Activated CD8-positive, alpha-beta memory T cell treated with anti-CD3 and anti-CD28 coated beads for 1 hour (primary cell): ENCODE results near the gene STAT5A.
"Not testable (repeated sequence)": the region's sequence is repeated elsewhere in the genome, so short reads cannot be mapped to it uniquely, and the experiment has no call there.

ENCODE experiments used
- DNase-seq, 2 donors: peaks; one replicate each; pipeline ENCODE4 v3.0.0-alpha.2; 2020; ENCODE audit warnings: low read depth in 1 of 2; ENCODE audit errors: extremely low read depth in 1 of 2

Gene STAT5A

DNA sequence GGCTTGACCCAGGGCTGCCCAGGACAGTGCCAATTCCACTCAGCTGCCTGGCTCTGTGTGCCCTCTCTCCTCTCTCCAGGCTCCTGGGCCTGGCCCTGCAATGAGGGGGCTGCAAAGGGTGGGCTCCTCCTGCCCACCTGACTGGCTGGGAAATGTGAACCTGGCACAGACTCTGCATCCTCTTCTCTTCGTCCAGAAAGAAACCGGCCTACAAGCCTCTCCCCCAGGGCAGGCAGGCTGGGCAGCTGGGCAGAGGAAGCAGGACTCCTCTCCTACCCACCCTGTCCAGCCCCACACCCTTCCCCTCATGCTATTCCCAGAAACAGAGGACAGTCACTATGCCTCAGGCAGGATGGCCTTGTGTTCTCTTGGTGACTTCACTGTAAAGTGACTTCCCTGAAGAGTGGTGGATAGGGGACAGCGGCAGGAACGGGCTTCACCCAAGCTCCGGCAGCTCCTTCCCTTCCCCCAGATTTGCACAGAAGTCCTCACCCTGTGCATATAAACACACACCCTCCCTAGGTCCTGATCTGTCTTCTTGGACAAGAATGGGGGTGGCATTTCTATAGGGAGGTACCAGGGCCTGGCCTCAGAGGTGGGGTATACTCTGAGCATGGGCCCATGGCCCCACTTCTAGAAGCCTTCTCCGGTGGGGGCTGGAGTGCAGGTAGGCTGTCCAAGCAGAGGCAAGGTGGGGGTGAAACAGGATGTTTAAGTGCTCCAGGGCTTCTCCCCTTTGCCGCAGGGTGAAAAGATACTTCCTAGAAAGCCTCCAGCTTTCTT is 4.9 kb upstream of the STAT5A start:
- DNase-seq, result no peak

- DNase-seq, result no peak
Observed at GRCh38 chr17:42284024-42284369, 4.3 kb upstream of the STAT5A start.

DNA sequence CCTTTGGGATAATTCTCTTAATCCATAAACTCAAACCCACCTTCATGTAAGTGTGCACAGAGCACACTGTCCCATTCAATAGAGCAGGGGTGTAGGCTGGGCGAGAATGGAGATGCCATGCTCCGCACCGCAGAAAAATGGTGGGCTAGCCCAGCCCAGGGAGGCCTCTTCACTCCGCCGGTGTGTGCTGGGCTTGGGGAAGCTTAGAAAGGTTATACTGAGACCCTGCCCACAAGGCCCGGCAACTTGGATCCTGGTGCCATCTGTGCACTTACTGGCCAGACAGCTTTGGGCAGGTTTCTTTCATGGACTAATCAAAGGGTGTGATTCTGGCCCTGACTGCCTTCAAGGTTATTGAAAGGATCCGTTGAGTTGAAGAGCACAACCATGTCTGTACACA is 3.7 kb upstream of the STAT5A start:
- no peak for DNase-seq

DNA sequence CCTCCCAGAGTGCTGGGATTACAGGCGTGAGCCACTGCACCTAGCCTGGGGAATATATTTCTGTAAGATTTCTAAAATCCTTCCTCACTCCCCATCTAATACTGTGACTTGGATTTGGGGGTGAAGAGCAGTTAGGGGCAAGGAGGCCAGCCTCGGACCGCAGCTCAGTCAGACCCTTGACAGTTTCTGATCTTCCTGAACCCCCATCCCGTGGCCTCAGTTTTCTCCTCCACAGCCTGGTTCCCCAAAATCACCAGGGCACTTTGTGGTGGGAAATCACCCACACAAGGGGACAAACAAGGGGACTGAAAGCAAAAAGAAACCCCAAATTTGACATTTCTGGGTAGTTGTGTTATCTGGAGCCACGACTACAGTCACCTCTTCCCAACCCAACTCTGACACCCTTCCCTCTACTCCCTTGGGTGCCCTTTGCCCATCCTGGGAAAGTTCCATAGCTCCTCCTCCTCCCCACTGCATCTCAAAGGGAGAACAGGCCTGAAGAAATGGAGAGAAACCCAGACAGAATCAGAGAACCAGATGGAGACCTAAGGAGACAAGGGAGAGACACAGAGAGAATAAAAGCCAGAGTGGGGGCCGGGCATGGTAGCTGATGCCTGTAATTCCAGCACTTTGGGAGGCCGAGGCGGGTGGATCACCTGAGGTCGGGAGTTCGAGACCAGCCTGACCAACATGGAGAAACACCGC is 2.8 kb upstream of the STAT5A start:
- no peak for DNase-seq

- DNase-seq, result no peak
Observed at GRCh38 chr17:42286411-42287221, 1.7 kb upstream of the STAT5A start.

DNA sequence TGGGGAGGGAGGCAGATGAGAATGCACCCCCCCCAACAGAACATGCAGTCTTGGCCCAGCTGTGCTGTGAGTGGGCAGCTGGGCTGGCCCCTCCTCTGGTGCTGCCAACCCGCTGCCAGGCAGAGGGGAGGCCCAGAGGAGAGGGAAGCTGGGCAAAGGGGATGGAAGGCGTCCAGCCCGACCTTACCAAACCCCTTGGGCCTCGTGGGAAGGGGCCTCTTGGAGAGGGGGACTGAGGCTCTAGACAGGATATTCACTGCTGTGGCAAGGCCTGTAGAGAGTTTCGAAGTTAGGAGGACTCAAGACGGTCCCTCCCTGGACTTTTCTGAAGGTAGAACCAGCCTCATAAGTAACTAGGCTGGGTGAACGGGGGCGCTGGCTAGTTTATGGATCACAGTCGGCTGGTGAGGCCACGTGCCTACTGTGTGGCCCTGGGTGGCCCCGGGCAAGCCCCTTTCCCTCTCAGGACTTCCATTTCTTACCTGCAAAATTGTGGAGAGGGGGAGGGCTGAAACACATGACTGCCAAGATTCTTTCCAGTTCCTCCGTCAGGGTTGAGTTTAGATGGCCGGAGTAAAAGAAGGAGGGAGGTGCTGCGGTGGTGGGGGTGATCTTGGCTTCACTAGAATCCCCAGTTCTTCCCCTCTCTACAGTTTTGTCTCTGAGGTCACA is 857 bp upstream of the STAT5A start:
- no peak for DNase-seq

DNA sequence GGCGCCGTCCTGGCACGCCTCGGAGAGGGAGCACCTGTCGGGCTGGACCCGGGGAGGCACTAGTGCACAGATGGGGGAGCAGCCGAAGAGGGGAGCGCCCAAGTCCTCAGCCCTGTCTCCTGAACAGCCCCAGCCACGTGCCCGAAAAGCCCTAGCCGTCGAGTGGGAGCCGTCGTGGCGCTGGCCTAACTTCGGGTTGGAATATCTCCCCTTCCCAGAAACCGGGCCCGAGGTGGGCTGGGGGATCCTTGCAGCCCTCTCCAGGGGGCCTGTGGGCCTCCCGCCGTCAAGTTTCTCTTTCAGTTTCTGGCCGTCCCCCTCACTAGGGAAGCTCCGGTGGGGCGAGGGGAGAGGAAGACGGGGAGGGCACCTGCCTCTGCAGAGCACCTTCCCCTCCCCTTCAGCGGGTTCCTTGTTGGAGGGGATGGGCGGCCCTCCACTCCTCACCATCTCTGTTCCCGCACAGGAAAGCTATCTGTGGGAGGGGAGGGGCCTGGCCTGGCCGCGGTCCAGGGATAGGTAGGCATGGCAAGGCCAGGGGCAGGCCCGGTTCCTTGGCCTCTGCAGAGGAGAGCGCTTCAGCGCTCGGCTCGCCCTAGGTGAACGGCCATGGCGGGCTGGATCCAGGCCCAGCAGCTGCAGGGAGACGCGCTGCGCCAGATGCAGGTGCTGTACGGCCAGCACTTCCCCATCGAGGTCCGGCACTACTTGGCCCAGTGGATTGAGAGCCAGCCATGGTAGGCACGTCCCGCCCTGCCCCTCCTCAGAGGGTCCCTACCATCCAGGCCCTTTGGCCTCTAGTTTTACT is 709 bp downstream of the STAT5A start:
- DNase-seq, result no peak

- DNase-seq, result no peak
Observed at GRCh38 chr17:42289611-42290181, 1.4 kb downstream of the STAT5A start.

DNA sequence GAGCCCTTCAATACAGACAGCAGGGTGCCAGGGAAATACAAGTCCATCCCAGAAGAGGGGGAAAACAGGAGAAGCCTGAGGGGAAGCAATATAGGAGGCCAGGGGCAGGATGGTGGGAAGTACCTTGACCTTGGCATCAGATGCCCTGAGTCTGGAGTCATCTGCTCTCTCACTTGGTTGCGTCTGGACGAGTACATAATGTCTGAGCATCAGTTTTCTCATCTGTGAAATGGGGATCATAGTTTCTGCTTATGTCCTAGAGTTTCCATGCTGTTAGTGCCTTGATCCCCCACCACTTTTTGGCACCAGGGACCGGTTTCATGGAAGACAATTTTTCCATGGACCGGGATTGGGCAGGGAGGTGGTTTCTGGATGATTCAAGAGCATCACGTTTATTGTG is 2.3 kb downstream of the STAT5A start:
- no peak for DNase-seq

GRCh38 chr17:42291129-42291528 is 2.8 kb downstream of the STAT5A start:
- no peak for DNase-seq

GRCh38 chr17:42294469-42295398 is 6.4 kb downstream of the STAT5A start:
- DNase-seq, result no peak

DNA sequence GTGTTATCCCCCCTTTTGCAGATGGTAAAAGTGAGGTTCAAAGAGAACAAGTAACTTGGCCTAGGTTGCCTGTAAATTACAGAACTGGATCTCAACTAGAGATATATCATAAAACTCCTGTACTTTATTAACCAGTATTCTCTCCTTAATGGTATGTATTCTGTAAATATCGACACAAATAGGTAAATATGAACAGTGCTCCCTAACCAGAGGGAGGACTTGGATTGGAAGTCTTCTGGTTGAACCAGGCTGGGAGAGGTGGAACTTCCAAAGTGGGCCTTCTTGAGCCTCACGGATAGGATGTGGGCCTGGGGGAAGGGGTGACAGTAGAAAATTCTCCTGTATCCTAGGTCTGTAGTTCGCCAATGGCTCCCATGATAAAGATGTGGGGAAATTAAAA is 7.7 kb downstream of the STAT5A start:
- no peak for DNase-seq

GRCh38 chr17:42297775-42298174 is 9.5 kb downstream of the STAT5A start:
- not testable (repeated sequence) for DNase-seq

GRCh38 chr17:42299361-42299760 is 11.1 kb downstream of the STAT5A start:
- DNase-seq, result not testable (repeated sequence)

GRCh38 chr17:42299913-42300312 is 11.6 kb downstream of the STAT5A start:
- not testable (repeated sequence) for DNase-seq

GRCh38 chr17:42301022-42301421 is 12.7 kb downstream of the STAT5A start:
- no peak for DNase-seq

GRCh38 chr17:42303694-42304093 is 15.4 kb downstream of the STAT5A start:
- DNase-seq, result no peak

DNA sequence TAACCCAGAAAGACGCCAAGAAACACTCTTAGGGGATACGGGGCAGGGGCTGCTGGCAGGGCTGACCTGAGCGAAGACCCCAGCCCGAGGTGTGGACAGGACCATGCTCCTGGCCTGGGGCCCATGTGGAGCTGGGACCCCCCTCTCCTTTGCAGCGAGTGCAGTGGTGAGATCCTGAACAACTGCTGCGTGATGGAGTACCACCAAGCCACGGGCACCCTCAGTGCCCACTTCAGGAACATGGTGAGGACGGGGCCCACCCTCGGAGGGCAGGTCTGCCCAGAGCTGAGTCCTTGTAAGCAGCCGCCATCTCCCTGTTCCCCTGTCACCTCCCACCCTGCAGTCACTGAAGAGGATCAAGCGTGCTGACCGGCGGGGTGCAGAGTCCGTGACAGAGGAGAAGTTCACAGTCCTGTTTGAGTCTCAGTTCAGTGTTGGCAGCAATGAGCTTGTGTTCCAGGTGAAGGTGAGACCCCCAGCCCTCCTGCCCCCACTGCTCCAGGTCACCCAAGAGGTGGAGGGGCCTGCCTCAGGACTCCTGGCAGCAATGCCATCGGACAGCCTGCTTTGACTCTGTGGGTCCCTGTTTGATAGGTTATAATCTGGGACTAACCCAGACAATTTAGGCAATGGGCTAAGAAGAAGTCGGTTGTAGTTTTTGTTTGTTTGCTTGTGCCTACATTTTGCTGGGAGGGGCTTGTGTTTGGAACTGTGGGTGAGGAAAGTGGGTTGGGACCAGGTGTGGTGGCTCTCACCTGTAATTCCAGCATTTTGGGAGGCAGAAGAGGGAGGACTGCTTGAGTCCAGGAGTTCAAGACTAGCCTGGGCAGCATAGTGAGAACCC is 16.1 kb downstream of the STAT5A start:
- no peak for DNase-seq
